ENCODE measurements around the gene ACVR1. TPM values are rescaled to one million over a fixed set of nuclear protein-coding genes. Genes with fewer than 3 reads are reported as not detected.
"Not testable (repeated sequence)": the region's sequence is repeated elsewhere in the genome, so short reads cannot be mapped to it uniquely, and the experiment has no call there.

ACVR1 gene
- total RNA-seq, 1 experiment from 2014 or later = 71.3 TPM

GRCh38 chr2:157759855-157760254 is 116.3 kb downstream of the ACVR1 start:
- H3K27me3 Mint-ChIP-seq (ENCODE audit: unreplicated experiment) = no peaks in the 10 kb centered on the region
- H3K27ac Mint-ChIP-seq (ENCODE audit: unreplicated experiment) = no peak overlapping the region
- H3K4me1 Mint-ChIP-seq (ENCODE audit: low read depth, unreplicated experiment) = no peaks in the 10 kb centered on the region
- intact Hi-C loops (cut with micrococcal nuclease; ENCODE audit: unreplicated experiment) = no loop called here
- TF ChIP-seq CTCF (IDR thresholded peaks at IDR 0.05; ENCODE audit: unreplicated experiment) = no peak
- H3K9me3 Mint-ChIP-seq (ENCODE audit: low read depth, unreplicated experiment) = no peaks in the 10 kb centered on the region
- CTCF ChIA-PET = no interaction called here
- peaks cover 10% of the 10 kb centered on the region for H3K36me3 Mint-ChIP-seq (ENCODE audit: insufficient read depth, unreplicated experiment)
- H3K4me3 Mint-ChIP-seq (ENCODE audit: low read depth, unreplicated experiment) = no peak overlapping the region
- no TSS peak for BruUV-seq (replicated peaks)
- no peak for DNase-seq

DNA sequence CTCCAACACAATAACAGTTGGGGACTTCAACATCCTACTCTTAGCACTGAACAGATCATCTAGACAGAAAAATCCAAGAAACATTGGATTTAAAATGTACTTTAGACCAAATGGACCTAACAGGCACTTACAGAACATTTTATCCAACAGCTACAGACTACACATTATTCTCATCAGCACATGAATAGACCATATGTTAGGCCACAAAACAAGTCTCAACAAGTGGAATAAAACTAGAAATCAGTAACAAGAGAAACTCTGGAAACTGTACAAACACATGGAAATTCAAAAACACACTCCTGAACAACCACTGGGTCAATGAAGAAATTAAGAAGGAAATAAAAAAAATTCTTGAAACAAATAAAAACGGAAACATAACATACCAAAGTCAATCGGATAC is 117.5 kb downstream of the ACVR1 start:
- no peak for TF ChIP-seq CTCF (IDR thresholded peaks at IDR 0.05; ENCODE audit: unreplicated experiment)
- BruUV-seq (replicated peaks) = no TSS peak
- Mint-ChIP-seq H3K9me3 (ENCODE audit: low read depth, unreplicated experiment) (no peaks in the 10 kb centered on the region), H3K36me3 (ENCODE audit: insufficient read depth, unreplicated experiment) (peaks cover 6% of the 10 kb centered on the region), H3K27ac (ENCODE audit: unreplicated experiment) (no peak overlapping the region), H3K4me1 (ENCODE audit: low read depth, unreplicated experiment) (no peaks in the 10 kb centered on the region), H3K4me3 (ENCODE audit: low read depth, unreplicated experiment) (no peak overlapping the region), H3K27me3 (ENCODE audit: unreplicated experiment) (no peaks in the 10 kb centered on the region)
- intact Hi-C loops (cut with micrococcal nuclease; ENCODE audit: unreplicated experiment) = no loop called here
- no peak for DNase-seq
- CTCF ChIA-PET = interaction anchor here (0.6 kb wide), 1 partner anchor 129 kb away, joined by 4 read pairs; no protein-coding TSS in a partner anchor

DNA sequence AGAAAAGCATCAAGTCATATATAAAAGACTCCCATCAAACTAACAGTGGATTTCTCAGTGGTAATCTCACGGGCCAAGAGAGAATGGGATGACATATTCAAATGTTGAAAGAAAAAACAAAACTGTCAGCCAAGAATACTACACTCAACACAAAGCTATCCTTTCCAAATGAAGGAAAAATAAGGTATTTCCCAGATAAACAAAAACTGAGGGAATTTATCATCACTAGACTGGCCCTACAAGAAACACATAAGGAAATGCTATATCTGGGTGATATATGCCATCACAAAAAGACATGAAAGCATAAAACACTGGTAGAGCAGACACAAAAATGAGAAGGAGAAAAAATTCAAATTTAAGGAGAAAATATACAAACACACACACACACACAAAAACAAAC is 118.6 kb downstream of the ACVR1 start:
- no peak for TF ChIP-seq CTCF (IDR thresholded peaks at IDR 0.05; ENCODE audit: unreplicated experiment)
- Mint-ChIP-seq H3K27ac (ENCODE audit: unreplicated experiment) (no peak overlapping the region), H3K36me3 (ENCODE audit: insufficient read depth, unreplicated experiment) (peaks cover 5% of the 10 kb centered on the region), H3K4me1 (ENCODE audit: low read depth, unreplicated experiment) (no peaks in the 10 kb centered on the region), H3K27me3 (ENCODE audit: unreplicated experiment) (no peaks in the 10 kb centered on the region), H3K4me3 (ENCODE audit: low read depth, unreplicated experiment) (no peak overlapping the region), H3K9me3 (ENCODE audit: low read depth, unreplicated experiment) (no peaks in the 10 kb centered on the region)
- intact Hi-C loops (cut with micrococcal nuclease; ENCODE audit: unreplicated experiment) = no loop called here
- CTCF ChIA-PET = interaction anchor here (0.6 kb wide), 1 partner anchor 181 kb away, joined by 3 read pairs; no protein-coding TSS in a partner anchor
- no peak for DNase-seq
- no TSS peak for BruUV-seq (replicated peaks)

DNA sequence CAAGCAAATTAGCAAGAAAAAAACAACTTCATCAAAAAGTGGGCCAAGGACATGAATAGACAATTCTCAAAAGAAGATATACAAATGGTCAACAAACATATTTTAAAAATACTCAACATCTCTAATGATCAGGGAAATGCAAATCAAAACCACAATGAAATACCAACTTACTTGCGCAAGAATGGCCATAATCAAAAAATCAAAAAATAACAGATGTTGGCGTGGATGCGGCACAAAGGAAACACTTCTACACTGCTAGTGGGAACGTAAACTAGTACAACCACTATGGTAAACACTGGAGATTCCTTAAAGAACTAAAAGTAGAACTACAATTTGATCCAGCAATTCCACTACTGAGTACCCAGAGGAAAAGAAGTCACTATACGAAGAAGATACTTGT is 119.7 kb downstream of the ACVR1 start:
- H3K27me3 Mint-ChIP-seq (ENCODE audit: unreplicated experiment); H3K27ac Mint-ChIP-seq (ENCODE audit: unreplicated experiment); H3K4me1 Mint-ChIP-seq (ENCODE audit: low read depth, unreplicated experiment); CTCF ChIA-PET; H3K4me3 Mint-ChIP-seq (ENCODE audit: low read depth, unreplicated experiment); BruUV-seq (replicated peaks); H3K9me3 Mint-ChIP-seq (ENCODE audit: low read depth, unreplicated experiment); DNase-seq; intact Hi-C loops (cut with micrococcal nuclease; ENCODE audit: unreplicated experiment): not testable (repeated sequence)
- peaks cover 11% of the 10 kb centered on the region for H3K36me3 Mint-ChIP-seq (ENCODE audit: insufficient read depth, unreplicated experiment)

- no peak for TF ChIP-seq CTCF (IDR thresholded peaks at IDR 0.05; ENCODE audit: unreplicated experiment)
- intact Hi-C loops (cut with micrococcal nuclease; ENCODE audit: unreplicated experiment) = no loop called here
- H3K27ac Mint-ChIP-seq (ENCODE audit: unreplicated experiment) = no peak overlapping the region
- no peak for DNase-seq
- peaks cover 14% of the 10 kb centered on the region for H3K36me3 Mint-ChIP-seq (ENCODE audit: insufficient read depth, unreplicated experiment)
- CTCF ChIA-PET = no interaction called here
- H3K4me3 Mint-ChIP-seq (ENCODE audit: low read depth, unreplicated experiment) = no peak overlapping the region
- H3K9me3 Mint-ChIP-seq (ENCODE audit: low read depth, unreplicated experiment) = no peaks in the 10 kb centered on the region
- peaks cover 12% of the 10 kb centered on the region for H3K4me1 Mint-ChIP-seq (ENCODE audit: low read depth, unreplicated experiment)
- no peaks in the 10 kb centered on the region for H3K27me3 Mint-ChIP-seq (ENCODE audit: unreplicated experiment)
- no TSS peak for BruUV-seq (replicated peaks)
Observed at GRCh38 chr2:157751462-157752058, 124.6 kb downstream of the ACVR1 start.

All from Calu3 (cell line).